ENCODE data around the gene ORC6. TPM values are rescaled to one million over a fixed set of nuclear protein-coding genes. Genes with fewer than 3 reads are reported as not detected.

Gene ORC6
- total RNA-seq (1 to 10 TPM in 4 of 7 donors, under 1 TPM in 3; 0.50 to 2.2 (median 1.6) TPM), polyA plus RNA-seq (1 to 10 TPM; 1.5 to 2.2 TPM)
- long read RNA-seq, donor 1, partial matches to known transcripts: 0 of 1 reads
- long read RNA-seq, donor 1, other reads (novel, unspliced or antisense): 0 of 1 reads
- long read RNA-seq, donor 2, transcript ORC6-204 (6 exons, 1,699 nt): minor isoform, 5 of 42 reads
- long read RNA-seq, donor 2, transcript ORC6-201 (7 exons, 1,628 nt): major isoform, 25 of 42 reads
- long read RNA-seq, donor 2, partial matches to known transcripts: 8 of 42 reads
- long read RNA-seq, donor 2, other reads (novel, unspliced or antisense): 0 of 42 reads
- long read RNA-seq, donor 3, partial matches to known transcripts: 0 of 3 reads
- long read RNA-seq, donor 3, other reads (novel, unspliced or antisense): 0 of 3 reads

DNA sequence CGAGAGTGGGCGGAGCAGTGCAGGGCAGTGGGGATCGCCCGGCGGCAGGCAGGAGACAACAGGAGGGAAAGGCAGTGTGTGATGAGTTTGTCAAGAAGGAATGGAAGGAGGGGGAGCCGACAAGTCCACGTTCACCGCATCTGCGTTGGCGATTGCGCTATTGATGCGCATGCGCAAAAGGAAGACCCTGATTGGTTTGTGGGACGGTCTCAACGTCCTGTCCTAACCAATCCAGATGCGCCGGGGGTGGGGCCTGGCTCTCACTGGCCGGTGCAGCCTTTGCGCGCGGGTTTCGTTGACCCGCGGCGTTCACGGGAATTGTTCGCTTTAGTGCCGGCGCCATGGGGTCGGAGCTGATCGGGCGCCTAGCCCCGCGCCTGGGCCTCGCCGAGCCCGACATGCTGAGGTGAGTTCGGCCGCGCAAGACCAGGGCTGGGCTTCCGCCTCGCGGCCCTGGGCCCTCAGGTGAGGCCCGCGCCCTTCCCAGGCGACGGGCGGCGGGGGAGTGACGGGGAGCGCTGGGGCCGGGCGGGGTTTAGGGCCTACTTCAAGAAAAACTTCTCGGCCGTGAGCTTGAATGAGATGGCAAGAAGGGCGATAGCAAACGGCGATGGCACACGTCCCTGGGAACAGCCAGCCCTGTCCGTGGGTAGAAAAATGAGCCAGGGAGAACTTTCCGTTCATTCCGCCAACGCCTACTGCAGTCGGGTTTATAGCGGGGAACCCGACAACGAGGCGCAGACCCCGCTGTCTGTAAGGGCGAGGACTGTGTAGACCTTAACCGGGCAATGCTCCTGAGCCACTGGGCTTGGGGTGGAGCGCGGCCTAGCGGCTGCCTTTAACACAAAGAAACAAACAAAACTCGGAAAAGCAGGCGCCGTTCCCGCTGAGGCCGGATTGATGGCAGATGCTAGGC lies at the start of gene ORC6:
Gene ORC6, plus strand, starts transcription at position 295 of the 916 bp plus-strand sequence. Its CDS starts 47 bp downstream, at position 342.
- H3K9me3 ChIP-seq: no peaks in the 10 kb centered on the region
- TF ChIP-seq POLR2A (IDR thresholded peaks at IDR 0.05) (no peak), EP300 (IDR thresholded peaks at IDR 0.05) (no peak)
- TF ChIP-seq, protein P1, sequence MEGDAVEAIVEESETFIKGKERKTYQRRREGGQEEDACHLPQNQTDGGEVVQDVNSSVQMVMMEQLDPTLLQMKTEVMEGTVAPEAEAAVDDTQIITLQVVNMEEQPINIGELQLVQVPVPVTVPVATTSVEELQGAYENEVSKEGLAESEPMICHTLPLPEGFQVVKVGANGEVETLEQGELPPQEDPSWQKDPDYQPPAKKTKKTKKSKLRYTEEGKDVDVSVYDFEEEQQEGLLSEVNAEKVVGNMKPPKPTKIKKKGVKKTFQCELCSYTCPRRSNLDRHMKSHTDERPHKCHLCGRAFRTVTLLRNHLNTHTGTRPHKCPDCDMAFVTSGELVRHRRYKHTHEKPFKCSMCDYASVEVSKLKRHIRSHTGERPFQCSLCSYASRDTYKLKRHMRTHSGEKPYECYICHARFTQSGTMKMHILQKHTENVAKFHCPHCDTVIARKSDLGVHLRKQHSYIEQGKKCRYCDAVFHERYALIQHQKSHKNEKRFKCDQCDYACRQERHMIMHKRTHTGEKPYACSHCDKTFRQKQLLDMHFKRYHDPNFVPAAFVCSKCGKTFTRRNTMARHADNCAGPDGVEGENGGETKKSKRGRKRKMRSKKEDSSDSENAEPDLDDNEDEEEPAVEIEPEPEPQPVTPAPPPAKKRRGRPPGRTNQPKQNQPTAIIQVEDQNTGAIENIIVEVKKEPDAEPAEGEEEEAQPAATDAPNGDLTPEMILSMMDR (IDR thresholded peaks at IDR 0.05): peak in 1 of 3 donors; percentile 17
- no peaks in the 10 kb centered on the region for H3K27me3 ChIP-seq
- H3K27ac ChIP-seq: peak within 1 kb of the TSS; percentile 94
- 0% methylated on average over 67 to 79 of the region's 79 CpGs for WGBS, 3 donors
- peaks cover 6% of the 10 kb centered on the region for H3K4me1 ChIP-seq (ENCODE audit: insufficient read depth)
- no peaks in the 10 kb centered on the region for H3K36me3 ChIP-seq
- H3K4me3 ChIP-seq: peak within 1 kb of the TSS; percentile 60
- intact Hi-C loops (cut with DNase I): loop anchor here in 2 of 4 donors (5.0 to 10.0 kb wide), 2 partner anchors 235 to 283 kb away; partner anchors contain the start of gene DNAJA2 (in 1 of the 2)
- peak; percentile 96 to 98 (median 98) for DNase-seq

DNA sequence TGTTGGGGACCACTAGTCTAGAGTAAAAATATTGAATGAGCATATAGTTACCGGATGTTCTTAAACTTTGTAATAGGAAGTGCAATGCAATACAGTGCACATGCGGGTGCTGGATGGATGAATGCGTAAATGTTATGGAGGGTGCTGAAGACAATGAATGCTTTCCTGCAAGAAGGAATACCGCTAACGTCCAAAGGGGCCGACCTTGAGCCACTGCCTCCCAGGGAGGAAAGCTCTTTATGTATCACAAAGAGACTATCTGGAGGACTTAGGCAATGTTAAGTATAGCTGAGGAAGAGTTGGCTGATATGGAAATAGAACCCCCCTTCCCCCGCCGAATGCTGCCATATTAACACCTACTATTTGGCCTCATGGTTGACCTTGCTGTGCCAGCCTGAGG lies 40.8 kb upstream of the ORC6 start:
- TF ChIP-seq POLR2A (IDR thresholded peaks at IDR 0.05) (no peak), EP300 (IDR thresholded peaks at IDR 0.05) (no peak)
- TF ChIP-seq, protein P1 (IDR thresholded peaks at IDR 0.05): no peak
- Histone ChIP-seq H3K4me1 (ENCODE audit: insufficient read depth) (no peaks in the 10 kb centered on the region), H3K9me3 (no peaks in the 10 kb centered on the region), H3K36me3 (no peaks in the 10 kb centered on the region), H3K4me3 (no peak overlapping the region), H3K27me3 (no peaks in the 10 kb centered on the region), H3K27ac (no peak overlapping the region)
- intact Hi-C loops (cut with DNase I): loop anchor here in 1 of 4 donors (1.0 kb wide), 1 partner anchor 50 kb away; no protein-coding TSS in a partner anchor
- 85 to 88% (median 87%) methylated on average over 8 of the region's 8 CpGs for WGBS, 3 donors
- DNase-seq: no peak

DNA sequence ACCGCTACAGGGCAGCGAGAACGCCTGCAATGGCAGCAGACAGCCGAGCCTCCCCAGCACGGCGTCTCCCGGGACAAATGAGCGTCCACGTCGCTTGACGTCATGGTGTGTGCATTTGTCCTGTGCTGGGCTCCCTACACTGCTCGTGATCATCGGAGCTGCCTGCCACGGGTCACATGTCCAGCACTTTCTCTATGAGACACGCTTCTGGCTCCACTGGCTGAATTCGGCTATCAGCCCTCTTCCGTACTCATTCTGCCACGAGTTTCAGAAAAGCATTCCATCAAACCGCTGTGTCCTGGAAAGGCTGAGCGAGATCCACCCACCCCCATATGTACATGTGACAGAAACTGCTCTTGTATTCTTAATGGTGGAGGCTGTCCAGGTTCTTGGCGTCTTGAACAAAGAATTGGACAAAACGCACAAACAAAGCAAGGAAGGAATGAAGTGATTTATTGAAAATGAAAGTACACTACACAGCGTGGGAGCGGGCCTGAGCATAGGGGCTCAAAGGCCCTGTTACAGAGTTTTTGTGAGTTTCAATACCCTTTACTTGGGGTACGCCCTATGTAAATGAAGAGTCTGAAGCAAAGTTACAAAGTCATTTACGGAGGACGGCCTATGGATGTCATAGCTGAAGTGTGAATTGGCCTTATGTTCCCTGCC lies 39.7 kb upstream of the ORC6 start:
- TF ChIP-seq POLR2A (IDR thresholded peaks at IDR 0.05): no peak
- TF ChIP-seq, protein P1 (IDR thresholded peaks at IDR 0.05): no peak
- no peak for TF ChIP-seq EP300 (IDR thresholded peaks at IDR 0.05)
- 77 to 86% (median 82%) methylated on average over 27 of the region's 27 CpGs for WGBS, 3 donors
- Histone ChIP-seq H3K36me3 (no peaks in the 10 kb centered on the region), H3K4me3 (peak overlapping the region; percentile 10), H3K27me3 (no peaks in the 10 kb centered on the region), H3K9me3 (no peaks in the 10 kb centered on the region), H3K27ac (no peak overlapping the region), H3K4me1 (ENCODE audit: insufficient read depth) (no peaks in the 10 kb centered on the region)
- intact Hi-C loops (cut with DNase I): loop anchor here in 1 of 4 donors (1.0 kb wide), 1 partner anchor 49 kb away; no protein-coding TSS in a partner anchor
- peak in 1 of 5 donors; percentile 36 for DNase-seq

- Histone ChIP-seq H3K4me1 (ENCODE audit: insufficient read depth) (no peaks in the 10 kb centered on the region), H3K36me3 (no peaks in the 10 kb centered on the region), H3K4me3 (no peak overlapping the region), H3K9me3 (no peaks in the 10 kb centered on the region), H3K27me3 (no peaks in the 10 kb centered on the region), H3K27ac (no peak overlapping the region)
- TF ChIP-seq EP300 (IDR thresholded peaks at IDR 0.05) (no peak), POLR2A (IDR thresholded peaks at IDR 0.05) (no peak)
- TF ChIP-seq, protein P1 (IDR thresholded peaks at IDR 0.05): no peak
- DNase-seq: no peak
- intact Hi-C loops (cut with DNase I): no loop called here
- WGBS, 3 donors: 47 to 66% (median 53%) methylated on average over 5 of the region's 5 CpGs
These were observed 39.2 kb upstream of the ORC6 start for GRCh38 chr16:46650254-46650623.

All from ovary (tissue), 10 donors.